SU-DHL-6 (cell line): ENCODE data around the gene PHF21B.

Experiments
- EZH2phosphoT487 ChIP-seq: fragments of 200-600 bp; sonication (generic), shearing (Covaris generic); conservative IDR thresholded peaks from 2 replicates; pipeline ENCODE4 v1.6.1; 2018; ENCODE audit warnings: mild to moderate bottlenecking, antibody characterized with exemption, low read length, moderate library complexity, mixed read lengths
- TF ChIP-seq, protein P1 (sequence below): fragments of 200-600 bp; sonication (generic); IDR thresholded peaks from one replicate; pipeline ENCODE4 v1.5.1; 2017; ENCODE audit warnings: antibody characterized with exemption, mild to moderate bottlenecking, low read length, moderate library complexity; ENCODE audit not compliant: insufficient read depth, poor library complexity, severe bottlenecking

DNA sequence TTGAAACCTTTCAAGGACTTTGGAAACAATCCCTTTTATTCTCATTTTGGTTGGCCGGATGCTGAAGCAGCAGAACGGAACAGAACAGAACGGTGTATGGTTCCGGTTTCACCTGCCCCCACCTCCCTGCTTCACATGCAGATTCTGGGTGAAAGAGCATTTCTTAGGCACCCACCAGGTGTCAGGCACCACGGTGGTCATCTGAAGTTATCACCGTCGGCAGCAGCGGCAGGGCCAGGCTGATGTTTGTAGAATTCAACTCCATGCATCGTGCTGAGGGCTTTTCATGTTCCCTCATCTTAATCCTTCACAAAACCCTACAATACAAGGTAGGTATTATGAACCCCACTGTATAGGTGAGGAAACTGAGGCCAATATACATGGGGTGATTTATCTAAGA is 13.6 kb upstream of the PHF21B start:
- TF ChIP-seq, protein P1, sequence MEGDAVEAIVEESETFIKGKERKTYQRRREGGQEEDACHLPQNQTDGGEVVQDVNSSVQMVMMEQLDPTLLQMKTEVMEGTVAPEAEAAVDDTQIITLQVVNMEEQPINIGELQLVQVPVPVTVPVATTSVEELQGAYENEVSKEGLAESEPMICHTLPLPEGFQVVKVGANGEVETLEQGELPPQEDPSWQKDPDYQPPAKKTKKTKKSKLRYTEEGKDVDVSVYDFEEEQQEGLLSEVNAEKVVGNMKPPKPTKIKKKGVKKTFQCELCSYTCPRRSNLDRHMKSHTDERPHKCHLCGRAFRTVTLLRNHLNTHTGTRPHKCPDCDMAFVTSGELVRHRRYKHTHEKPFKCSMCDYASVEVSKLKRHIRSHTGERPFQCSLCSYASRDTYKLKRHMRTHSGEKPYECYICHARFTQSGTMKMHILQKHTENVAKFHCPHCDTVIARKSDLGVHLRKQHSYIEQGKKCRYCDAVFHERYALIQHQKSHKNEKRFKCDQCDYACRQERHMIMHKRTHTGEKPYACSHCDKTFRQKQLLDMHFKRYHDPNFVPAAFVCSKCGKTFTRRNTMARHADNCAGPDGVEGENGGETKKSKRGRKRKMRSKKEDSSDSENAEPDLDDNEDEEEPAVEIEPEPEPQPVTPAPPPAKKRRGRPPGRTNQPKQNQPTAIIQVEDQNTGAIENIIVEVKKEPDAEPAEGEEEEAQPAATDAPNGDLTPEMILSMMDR, result no peak
- no peak for TF ChIP-seq EZH2phosphoT487
